Chondrocyte (in vitro differentiated cells): ENCODE results near the gene BIRC2. TPM values are rescaled to one million over a fixed set of nuclear protein-coding genes. Genes with fewer than 3 reads are reported as not detected.

Source experiments
- DNase-seq: peaks from one replicate; pipeline ENCODE4 v3.0.0; 2021; ENCODE audit warnings: mixed read lengths, low spot score
- H3K27ac Mint-ChIP-seq: one replicate; pipeline ENCODE4 v1.8.0; 2021; ENCODE audit warnings: mild to moderate bottlenecking, moderate library complexity, mixed read lengths; ENCODE audit not compliant: unreplicated experiment
- H3K27me3 Mint-ChIP-seq: 2 replicates; pipeline ENCODE4 v1.8.0; 2021; ENCODE audit warnings: low read depth, mixed read lengths
- H3K36me3 Mint-ChIP-seq: 2 replicates; pipeline ENCODE4 v1.8.0; 2021; ENCODE audit warnings: low read depth, mixed read lengths
- H3K4me1 Mint-ChIP-seq: 2 replicates; pipeline ENCODE4 v1.8.0; 2021; ENCODE audit warnings: low read depth, mild to moderate bottlenecking, mixed read lengths
- H3K4me3 Mint-ChIP-seq: one replicate; pipeline ENCODE4 v1.8.0; 2021; ENCODE audit warnings: mild to moderate bottlenecking, moderate library complexity, mixed read lengths; ENCODE audit not compliant: unreplicated experiment
- H3K9me3 Mint-ChIP-seq: 2 replicates; pipeline ENCODE4 v1.8.0; 2021; ENCODE audit warnings: low read depth, mixed read lengths
- CTCF ChIP-seq: fragments of 200-600 bp; sonication (generic); IDR thresholded peaks from 2 replicates; pipeline ENCODE4 v1.5.0; 2021; ENCODE audit warnings: antibody characterized with exemption, mild to moderate bottlenecking, moderate library complexity
- total RNA-seq: library from RNA; stranded (reverse); gene quantifications from 3 replicates; pipeline ENCODE4 v1.2.1, GENCODE V29; 2021

BIRC2 gene
- total RNA-seq, 1 donor from 2014 or later = 43.1 TPM

- H3K4me1 Mint-ChIP-seq = peaks cover 4% of the 10 kb centered on the region
- no peaks in the 10 kb centered on the region for H3K27me3 Mint-ChIP-seq
- peaks cover 10% of the 10 kb centered on the region for H3K36me3 Mint-ChIP-seq
- no peak for DNase-seq
- no peak overlapping the region for H3K4me3 Mint-ChIP-seq
- no peak overlapping the region for H3K27ac Mint-ChIP-seq
- peaks cover 35% of the 10 kb centered on the region for H3K9me3 Mint-ChIP-seq
- no peak for TF ChIP-seq CTCF
Measured at GRCh38 chr11:102416976-102417375, 70.0 kb downstream of the BIRC2 start.

DNA sequence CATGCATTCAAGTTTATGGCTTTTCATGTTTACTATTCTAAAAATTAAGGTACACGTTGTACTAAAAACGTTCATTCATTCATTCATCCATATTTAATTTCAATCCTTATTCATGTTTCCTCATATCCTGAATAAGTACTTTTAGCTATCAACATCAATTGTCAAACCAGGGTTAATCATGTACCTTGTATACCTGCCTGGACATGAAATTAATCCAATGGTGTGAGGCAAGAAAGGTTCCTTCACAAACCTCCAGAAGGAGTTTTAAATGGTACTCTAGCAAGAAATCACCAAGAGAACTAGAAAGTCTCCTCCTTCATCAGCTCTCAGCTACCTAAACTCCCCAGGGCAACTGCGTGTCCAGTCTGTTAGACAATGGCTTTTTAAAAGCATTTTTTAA lies 72.2 kb downstream of the BIRC2 start:
- TF ChIP-seq CTCF = no peak
- Mint-ChIP-seq H3K9me3 (peaks cover 31% of the 10 kb centered on the region), H3K4me3 (no peak overlapping the region), H3K27ac (no peak overlapping the region), H3K27me3 (no peaks in the 10 kb centered on the region), H3K4me1 (peaks cover 4% of the 10 kb centered on the region), H3K36me3 (peaks cover 6% of the 10 kb centered on the region)
- no peak for DNase-seq

DNA sequence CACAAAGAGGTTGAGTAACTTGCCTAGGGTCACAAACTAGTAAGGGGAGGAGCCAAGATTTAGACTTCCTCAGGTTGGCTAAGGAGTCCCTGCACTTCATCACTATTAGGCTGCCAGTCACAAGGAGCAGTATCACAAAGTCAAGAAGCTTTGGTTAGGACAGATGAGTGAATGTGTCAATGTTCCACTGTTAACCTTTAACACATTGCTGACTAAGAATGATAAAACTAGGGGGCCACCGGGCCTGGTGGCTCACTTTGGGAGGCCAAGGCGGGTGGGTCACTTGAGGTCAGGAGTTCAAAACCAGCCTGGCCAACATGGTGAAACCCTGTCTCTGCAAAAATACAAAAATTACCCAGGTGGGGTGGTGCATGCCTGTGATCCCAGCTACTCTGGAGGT lies 73.5 kb downstream of the BIRC2 start:
- TF ChIP-seq CTCF = no peak
- Mint-ChIP-seq H3K9me3 (peaks cover 22% of the 10 kb centered on the region), H3K27ac (no peak overlapping the region), H3K4me3 (no peak overlapping the region), H3K4me1 (no peaks in the 10 kb centered on the region), H3K27me3 (no peaks in the 10 kb centered on the region), H3K36me3 (peaks cover 4% of the 10 kb centered on the region)
- no peak for DNase-seq

DNA sequence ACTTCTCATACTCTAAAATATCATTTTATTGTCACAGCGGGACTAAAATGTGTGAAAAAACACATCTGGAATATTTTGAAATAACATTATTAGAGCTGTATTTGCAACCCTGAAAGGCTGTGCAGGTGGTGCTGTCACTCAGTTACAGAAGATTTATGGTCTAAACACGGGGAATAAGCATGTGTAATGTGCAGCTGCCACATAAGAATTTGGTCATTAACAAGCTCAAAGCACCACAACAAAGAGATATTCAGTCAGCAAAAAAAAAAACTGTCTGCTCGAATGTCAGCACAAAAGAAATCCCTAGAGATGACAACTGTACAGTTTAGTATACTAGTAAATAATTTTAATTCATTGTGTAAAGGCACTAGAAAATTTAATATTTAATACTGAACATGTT lies 74.2 kb downstream of the BIRC2 start:
- Mint-ChIP-seq H3K9me3 (peaks cover 19% of the 10 kb centered on the region), H3K36me3 (peaks cover 4% of the 10 kb centered on the region), H3K27me3 (no peaks in the 10 kb centered on the region), H3K27ac (no peak overlapping the region), H3K4me3 (no peak overlapping the region), H3K4me1 (no peaks in the 10 kb centered on the region)
- no peak for TF ChIP-seq CTCF
- no peak for DNase-seq

DNA sequence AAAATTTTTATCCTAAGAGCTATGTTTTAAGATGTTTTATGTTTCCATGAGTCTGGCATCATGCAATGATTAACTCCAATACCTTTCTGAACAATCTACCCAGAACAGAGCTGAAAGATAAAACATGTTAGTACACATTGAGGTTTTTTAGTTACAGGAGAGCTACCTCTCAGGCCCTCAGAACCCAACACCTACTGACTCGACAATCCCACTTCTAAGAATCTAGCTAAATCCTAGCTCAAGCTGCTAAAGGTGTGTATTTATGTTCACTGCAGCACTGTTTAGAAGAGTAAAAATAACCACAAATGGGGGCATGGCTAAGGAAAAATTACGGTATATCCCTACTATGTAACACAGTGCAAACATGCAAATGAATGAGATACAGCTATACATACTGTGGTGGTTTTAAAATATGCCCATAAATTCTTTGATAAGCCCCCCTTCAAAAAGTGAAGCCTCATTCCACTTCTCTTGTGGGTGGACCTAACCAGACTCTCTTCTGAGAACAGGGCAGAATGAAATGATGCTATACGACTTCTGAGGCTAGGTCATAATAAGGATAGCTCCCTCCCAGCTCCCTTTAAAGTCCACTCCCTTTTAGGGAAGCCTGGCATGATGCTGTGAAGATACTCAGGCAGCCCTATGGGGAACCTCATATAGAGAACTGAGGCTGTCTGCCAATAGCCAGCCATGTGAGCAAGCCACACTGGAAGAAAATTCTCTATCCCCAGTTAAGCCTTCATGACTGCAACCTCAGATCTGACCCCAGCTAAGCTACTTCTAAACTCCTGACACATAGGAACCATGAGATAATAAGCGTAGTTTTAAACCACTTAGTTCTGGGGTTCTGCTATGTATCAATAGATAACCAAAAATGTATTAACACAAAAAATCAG lies 76.1 kb downstream of the BIRC2 start:
- peaks cover 4% of the 10 kb centered on the region for H3K4me1 Mint-ChIP-seq
- no peak for DNase-seq
- no peak overlapping the region for H3K4me3 Mint-ChIP-seq
- no peak overlapping the region for H3K27ac Mint-ChIP-seq
- peaks cover 3% of the 10 kb centered on the region for H3K9me3 Mint-ChIP-seq
- H3K36me3 Mint-ChIP-seq = peaks cover 4% of the 10 kb centered on the region
- no peaks in the 10 kb centered on the region for H3K27me3 Mint-ChIP-seq
- no peak for TF ChIP-seq CTCF
